Measurements from ENCODE around the gene TIGD2. TPM values are rescaled to one million over a fixed set of nuclear protein-coding genes. Genes with fewer than 3 reads are reported as not detected.
A peak's percentile ranks its signal among the peaks of the same experiment; 100 is the strongest.

TIGD2 gene
- total and polyA plus RNA-seq, 9 of the 15 experiments (the other 6 are each of a cell fraction or from before 2014, with no cell fraction given) = 3.6 to 15.0 (median 9.8) TPM

DNA sequence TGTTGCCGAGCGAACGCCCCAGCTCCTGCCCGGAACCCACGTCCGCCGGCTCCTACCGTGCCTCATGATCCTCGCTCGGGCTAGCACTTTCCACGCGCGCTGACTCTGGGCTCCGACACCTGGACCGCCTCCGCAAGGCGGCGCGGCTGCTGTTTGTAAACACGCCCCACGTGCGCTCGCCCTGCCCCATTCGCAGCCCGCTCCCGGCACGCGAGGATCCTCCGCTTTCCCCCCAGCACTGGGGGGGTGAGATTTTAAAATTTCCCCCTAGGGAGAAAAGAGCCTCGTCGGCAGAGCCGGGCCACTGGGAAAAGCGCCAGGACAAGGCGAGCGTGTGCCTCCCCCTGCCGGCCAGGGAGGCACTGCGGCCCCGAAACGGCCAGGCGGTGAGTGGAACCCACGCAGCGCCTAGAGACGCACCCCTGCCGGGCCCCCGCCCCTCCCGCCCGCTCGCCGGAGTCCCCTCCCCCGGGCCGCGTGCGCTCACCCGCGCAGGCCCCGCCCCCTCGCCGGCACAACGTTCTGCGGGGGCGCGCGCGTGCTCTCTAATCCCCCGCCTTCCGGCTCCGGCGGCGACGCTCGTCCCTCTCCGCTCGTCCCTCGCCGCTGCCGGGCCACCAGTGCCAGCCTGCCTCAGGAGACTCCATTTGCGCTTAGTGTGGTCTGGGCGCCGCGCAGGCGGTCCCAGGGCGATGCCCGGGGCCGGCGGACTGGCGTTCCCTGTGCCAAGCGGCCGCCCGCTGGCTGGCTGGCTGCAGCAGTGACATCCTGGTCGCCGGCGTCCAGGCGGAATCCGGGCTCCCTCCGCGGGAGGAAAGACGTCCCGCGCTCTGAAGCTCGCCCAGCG lies at the start of gene TIGD2 (continued):
- TF ChIP-seq TEAD1 (CRISPR knock-in tag; IDR thresholded peaks at IDR 0.05) (no peak; a peak in 1 of 4 replicates), TBP (optimal IDR thresholded peaks at IDR 0.05; ENCODE audit: low read depth, low read length) (peak; percentile 67), NR2C2 (CRISPR knock-in tag; IDR thresholded peaks at IDR 0.05) (no peak), NR2C2 (tag; IDR thresholded peaks at IDR 0.05) (no peak; the same call in 1 of the 2 replicates), ZNF174 (CRISPR knock-in tag; IDR thresholded peaks at IDR 0.05) (no peak), HDAC2 (IDR thresholded peaks at IDR 0.05) (peak; percentile 89), ZNF263 (CRISPR knock-in tag; IDR thresholded peaks at IDR 0.05; ENCODE audit: borderline replicate concordance) (peak; percentile 55; the same call in 1 of the 2 replicates), ZNF224 (CRISPR knock-in tag; IDR thresholded peaks at IDR 0.05) (0 out of 2 replicates have a peak, but pooled peaks have one; percentile 33), EP400 (IDR thresholded peaks at IDR 0.05) (peak; percentile 82), SMC3 (conservative IDR thresholded peaks at IDR 0.05; ENCODE audit: insufficient read depth, low read depth, low read length) (0 out of 2 replicates have a peak, but pooled peaks have one; percentile 33), EGR1 (conservative IDR thresholded peaks at IDR 0.05) (peak; percentile 95), LARP7 (IDR thresholded peaks at IDR 0.05) (no peak), CC2D1A (IDR thresholded peaks at IDR 0.05) (0 out of 2 replicates have a peak, but pooled peaks have one; percentile 24), ZSCAN29 (IDR thresholded peaks at IDR 0.05) (no peak), RBM34 (IDR thresholded peaks at IDR 0.05; ENCODE audit: borderline replicate concordance, insufficient read depth, low read length) (no peak), ZBTB43 (CRISPR knock-in tag; IDR thresholded peaks at IDR 0.05) (peak; percentile 47; the same call in 1 of the 2 replicates), CEBPG (CRISPR knock-in tag; IDR thresholded peaks at IDR 0.05) (no peak), CEBPG (tag; conservative IDR thresholded peaks at IDR 0.05 in 1 of 2, IDR thresholded peaks at IDR 0.05 in 1 of 2) (no peak)
- TF ChIP-seq, protein P1, sequence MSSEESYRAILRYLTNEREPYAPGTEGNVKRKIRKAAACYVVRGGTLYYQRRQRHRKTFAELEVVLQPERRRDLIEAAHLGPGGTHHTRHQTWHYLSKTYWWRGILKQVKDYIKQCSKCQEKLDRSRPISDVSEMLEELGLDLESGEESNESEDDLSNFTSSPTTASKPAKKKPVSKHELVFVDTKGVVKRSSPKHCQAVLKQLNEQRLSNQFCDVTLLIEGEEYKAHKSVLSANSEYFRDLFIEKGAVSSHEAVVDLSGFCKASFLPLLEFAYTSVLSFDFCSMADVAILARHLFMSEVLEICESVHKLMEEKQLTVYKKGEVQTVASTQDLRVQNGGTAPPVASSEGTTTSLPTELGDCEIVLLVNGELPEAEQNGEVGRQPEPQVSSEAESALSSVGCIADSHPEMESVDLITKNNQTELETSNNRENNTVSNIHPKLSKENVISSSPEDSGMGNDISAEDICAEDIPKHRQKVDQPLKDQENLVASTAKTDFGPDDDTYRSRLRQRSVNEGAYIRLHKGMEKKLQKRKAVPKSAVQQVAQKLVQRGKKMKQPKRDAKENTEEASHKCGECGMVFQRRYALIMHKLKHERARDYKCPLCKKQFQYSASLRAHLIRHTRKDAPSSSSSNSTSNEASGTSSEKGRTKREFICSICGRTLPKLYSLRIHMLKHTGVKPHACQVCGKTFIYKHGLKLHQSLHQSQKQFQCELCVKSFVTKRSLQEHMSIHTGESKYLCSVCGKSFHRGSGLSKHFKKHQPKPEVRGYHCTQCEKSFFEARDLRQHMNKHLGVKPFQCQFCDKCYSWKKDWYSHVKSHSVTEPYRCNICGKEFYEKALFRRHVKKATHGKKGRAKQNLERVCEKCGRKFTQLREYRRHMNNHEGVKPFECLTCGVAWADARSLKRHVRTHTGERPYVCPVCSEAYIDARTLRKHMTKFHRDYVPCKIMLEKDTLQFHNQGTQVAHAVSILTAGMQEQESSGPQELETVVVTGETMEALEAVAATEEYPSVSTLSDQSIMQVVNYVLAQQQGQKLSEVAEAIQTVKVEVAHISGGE (CRISPR knock-in tag; IDR thresholded peaks at IDR 0.05) = peak in 1 of 3 experiments; percentile 64; a peak in 2 of 6 replicates
- TF ChIP-seq, protein P2, sequence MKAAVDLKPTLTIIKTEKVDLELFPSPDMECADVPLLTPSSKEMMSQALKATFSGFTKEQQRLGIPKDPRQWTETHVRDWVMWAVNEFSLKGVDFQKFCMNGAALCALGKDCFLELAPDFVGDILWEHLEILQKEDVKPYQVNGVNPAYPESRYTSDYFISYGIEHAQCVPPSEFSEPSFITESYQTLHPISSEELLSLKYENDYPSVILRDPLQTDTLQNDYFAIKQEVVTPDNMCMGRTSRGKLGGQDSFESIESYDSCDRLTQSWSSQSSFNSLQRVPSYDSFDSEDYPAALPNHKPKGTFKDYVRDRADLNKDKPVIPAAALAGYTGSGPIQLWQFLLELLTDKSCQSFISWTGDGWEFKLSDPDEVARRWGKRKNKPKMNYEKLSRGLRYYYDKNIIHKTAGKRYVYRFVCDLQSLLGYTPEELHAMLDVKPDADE (conservative IDR thresholded peaks at IDR 0.05; ENCODE audit: control insufficient read depth, low read depth, low read length) = peak; percentile 62
